GM12872 (cell line): ENCODE data around the gene TRIM10.

Source experiments
- TF ChIP-seq, protein P1 (sequence below): IDR thresholded peaks from 3 replicates; pipeline ENCODE4 v1.5.1; 2011; ENCODE audit warnings: low read depth, mild to moderate bottlenecking, low read length, moderate library complexity; ENCODE audit not compliant: insufficient read depth

The TRIM10 gene

DNA sequence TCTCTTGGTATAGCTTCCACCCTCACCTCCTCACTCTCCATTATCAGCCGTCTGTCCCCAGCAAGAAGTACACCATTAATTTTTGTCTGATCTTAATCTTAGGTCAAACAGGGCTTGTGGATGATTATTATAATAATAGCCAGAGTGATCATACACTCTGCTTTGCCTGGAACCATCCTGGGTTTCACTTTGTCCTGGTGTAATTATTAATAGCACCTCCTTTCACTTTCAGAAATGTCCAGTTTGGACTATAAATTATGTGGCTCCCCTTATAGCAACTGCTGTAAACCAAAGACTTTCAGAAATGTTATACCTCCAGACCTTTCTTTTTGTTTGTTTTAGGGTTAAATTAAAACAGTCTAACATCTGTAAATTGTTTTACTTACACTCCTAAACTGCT, 47.2 kb downstream of the TRIM10 start:
- TF ChIP-seq, protein P1, sequence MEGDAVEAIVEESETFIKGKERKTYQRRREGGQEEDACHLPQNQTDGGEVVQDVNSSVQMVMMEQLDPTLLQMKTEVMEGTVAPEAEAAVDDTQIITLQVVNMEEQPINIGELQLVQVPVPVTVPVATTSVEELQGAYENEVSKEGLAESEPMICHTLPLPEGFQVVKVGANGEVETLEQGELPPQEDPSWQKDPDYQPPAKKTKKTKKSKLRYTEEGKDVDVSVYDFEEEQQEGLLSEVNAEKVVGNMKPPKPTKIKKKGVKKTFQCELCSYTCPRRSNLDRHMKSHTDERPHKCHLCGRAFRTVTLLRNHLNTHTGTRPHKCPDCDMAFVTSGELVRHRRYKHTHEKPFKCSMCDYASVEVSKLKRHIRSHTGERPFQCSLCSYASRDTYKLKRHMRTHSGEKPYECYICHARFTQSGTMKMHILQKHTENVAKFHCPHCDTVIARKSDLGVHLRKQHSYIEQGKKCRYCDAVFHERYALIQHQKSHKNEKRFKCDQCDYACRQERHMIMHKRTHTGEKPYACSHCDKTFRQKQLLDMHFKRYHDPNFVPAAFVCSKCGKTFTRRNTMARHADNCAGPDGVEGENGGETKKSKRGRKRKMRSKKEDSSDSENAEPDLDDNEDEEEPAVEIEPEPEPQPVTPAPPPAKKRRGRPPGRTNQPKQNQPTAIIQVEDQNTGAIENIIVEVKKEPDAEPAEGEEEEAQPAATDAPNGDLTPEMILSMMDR: no peak

DNA sequence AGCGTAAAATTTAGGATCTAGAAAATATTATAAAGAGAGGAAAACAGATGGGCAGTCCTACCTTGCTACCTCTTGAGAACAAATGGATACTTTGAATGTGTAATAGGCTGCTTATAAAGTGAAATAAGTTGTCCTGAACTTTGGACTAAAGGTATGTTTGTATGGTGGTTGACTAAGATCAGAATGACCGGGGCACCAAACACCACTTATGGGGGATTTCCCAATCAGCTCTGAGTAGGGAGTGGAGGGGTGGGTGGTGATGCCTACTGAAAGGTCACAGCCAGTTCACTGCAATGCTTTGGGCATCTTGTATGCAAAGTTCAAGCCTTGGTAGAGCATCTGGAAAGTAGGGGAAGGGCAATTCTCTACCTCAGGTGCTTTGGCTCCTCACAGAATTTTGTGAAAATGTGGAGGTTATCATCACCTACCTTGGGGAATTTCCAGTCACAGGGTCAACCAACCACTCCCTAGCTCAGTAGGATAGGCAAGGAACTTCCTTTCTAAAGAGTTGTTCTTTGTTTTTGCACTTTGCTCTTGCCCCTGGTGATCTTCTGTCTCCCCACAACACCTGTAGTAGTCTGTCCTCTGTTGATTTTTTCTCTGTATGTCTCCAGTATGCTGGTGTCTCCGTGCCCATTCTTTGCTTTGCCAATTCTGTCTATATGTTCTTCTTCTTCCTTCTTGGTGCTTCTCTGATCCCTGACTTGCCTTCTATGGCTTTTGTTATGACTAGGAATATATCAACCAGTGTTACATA, 47.8 kb downstream of the TRIM10 start, which contains the start of gene TRIM31:
Gene TRIM31, minus strand, starts transcription at position 88 of the 757 bp plus-strand sequence. CDS start 285 bp downstream, outside the sequence.
- TF ChIP-seq, protein P1: no peak

DNA sequence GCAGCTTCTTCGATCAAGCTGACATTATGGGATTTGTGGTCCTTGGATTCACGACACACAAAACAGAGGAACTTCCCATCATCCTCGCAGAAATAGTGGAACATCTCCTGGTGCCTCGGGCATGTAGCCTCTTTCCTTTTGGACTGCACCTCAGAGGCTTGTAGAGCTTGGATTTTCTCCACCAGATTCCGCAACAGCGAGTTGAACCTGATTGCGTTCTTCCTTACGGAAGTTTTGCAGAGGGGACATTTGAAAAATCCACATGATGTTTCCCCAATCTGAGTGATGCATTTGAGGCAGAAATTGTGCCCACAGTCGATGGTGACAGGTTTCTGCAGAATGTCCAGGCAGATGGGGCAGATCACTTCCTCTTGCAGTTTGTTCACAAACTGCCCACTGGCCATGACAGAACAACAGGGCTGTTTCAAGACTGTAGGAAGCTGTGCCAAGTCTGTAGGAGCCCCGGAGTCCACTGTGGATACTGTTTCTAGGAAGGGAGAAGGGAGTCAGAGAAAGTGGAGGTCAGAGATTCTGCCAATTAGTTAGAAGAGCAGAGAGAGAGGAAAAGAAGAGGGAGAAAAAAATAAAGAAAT, 48.5 kb downstream of the TRIM10 start:
- TF ChIP-seq, protein P1: no peak

DNA sequence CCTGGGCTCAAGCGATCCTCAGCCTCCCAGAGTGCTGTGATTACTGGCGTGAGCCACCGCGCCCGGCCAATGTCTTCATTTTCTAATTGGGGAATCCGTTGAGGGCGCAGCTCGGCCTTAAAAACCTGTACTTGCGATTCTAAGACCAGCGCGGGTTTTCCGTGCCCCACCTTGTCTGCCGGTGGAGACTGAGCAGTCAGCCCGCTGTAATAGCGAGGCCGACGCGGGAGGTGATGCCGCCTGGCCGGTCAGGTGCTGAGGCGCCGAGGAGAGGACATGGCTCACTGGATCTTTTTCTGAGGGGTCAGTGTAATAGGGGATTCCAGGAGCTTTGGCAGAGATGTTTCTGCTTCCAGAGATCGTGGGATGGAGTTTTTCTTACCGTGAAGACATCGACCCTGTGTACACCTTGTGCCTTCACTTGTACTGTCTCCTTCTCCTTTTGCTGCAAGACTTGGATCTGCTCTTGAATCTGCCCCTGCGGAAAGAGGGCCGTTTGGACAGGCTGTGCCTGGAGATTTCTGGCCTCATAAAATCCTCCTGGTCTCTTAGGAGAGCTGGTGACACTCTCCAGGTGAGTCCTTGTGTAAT, 49.6 kb downstream of the TRIM10 start:
- TF ChIP-seq, protein P1: no peak

DNA sequence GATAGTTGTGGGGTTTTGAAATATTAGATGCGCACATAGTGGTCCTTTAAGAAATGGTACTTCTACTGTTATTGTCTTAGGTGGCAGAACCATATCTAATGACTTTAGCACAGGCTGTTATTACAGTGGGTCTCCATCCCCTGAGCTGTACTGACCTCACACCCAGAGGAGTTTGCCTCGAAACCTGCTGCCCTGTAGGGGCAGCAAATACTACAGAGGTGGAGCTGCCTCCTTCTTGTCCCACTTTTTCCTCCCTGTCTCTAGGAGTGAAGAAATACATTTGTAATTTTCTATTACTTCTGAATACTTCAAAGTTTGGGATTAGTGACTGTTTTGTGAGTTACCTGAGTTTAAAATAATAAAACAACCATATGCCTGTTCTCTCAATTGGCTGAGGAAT, 56.4 kb downstream of the TRIM10 start:
- TF ChIP-seq, protein P1: peak; percentile 19; the same call in 1 of the 3 replicates

DNA sequence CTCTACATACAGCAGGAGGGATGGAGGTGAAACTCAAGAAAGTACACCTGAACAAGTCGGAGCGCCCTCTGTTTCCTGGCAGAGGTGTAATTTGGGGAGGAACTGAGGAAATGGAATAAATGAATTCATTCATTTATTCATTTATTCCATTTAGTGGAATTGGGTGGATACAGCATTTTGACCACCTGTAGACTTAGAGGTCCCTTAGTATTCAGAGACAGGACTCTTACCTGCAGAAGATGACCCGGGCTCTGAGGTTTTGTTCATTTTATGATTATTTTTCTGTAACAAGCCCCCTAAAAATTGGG, 57.2 kb downstream of the TRIM10 start:
- TF ChIP-seq, protein P1: no peak

DNA sequence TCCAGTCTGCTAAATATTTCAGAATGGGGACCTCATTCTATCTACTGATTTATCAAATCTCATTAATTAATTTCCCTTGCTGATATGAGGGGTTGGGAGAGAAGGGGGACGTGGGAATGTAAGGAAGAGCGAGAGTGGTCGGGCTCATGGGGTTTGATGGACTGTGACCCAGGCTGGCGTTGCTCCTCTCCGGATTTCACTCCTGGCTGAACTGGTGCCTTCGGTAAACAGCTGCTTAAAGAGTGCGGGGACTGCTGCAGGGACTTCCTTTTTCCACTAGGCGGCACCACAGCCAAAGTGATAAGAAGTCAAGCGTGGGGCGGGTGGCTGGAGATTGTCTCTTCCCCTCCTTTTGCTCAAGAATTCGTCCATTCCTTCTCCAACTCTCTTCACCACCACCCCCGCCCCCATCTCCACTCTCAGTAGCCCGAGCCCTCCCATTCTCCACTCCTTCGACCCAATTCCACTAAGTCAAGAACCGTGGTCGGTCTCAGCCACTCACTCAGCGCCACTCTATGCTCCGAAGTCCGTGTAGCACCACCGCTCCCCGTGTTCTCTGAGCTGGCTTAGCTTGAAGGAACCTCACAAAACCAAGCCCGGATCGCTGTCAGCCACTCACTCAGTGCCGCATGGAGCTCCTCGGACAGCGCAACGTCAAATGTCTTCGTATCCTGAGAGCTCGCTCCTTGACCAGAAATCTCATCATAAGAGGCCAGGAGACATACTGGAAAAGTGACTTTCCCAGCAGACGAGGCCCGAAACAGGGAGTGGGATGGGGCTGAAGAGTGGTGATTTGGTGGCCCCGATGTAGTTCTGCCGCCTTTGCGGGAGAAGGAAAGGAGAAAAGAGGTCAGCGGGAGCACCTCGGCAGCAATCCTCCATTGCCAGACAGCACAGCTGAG, 57.8 kb downstream of the TRIM10 start:
- TF ChIP-seq, protein P1: peak; percentile 98
